HG02610 (cell line): ENCODE measurements around the gene CPTP.
A peak's percentile ranks its signal among the peaks of the same experiment; 100 is the strongest.

ENCODE experiments used
- ATAC-seq: cut with Tn5 transposase; IDR thresholded peaks from one replicate; pipeline ENCODE4 v1.9.1; 2021; ENCODE audit warnings: mild to moderate bottlenecking, moderate library complexity; ENCODE audit not compliant: unreplicated experiment

The CPTP gene

GRCh38 chr1:1324524-1325287, at the start of gene CPTP, which contains the start of gene INTS11:
TSS of gene CPTP (plus strand) at chr1:1324802. CDS start at chr1:1326911, 2,109 bp downstream.
TSS of gene INTS11 (minus strand) at chr1:1324660. CDS start at chr1:1324608, 52 bp downstream.
- peak; percentile 69 for ATAC-seq

GRCh38 chr1:1274931-1275431, 49.6 kb upstream of the CPTP start:
- no peak for ATAC-seq

- no peak for ATAC-seq
Measured at GRCh38 chr1:1275836-1276235, 48.8 kb upstream of the CPTP start.

- no peak for ATAC-seq
Measured at GRCh38 chr1:1278620-1279019, 46.0 kb upstream of the CPTP start.

GRCh38 chr1:1279028-1279427, 45.6 kb upstream of the CPTP start:
- ATAC-seq, result no peak

- no peak for ATAC-seq
Measured at GRCh38 chr1:1280782-1281481, 43.7 kb upstream of the CPTP start.

- no peak for ATAC-seq
Measured at GRCh38 chr1:1281533-1282321, 42.9 kb upstream of the CPTP start.

- ATAC-seq, result no peak
Measured at GRCh38 chr1:1282998-1283397, 41.6 kb upstream of the CPTP start.

GRCh38 chr1:1283821-1284220, 40.8 kb upstream of the CPTP start:
- ATAC-seq, result no peak

- no peak for ATAC-seq
Measured at GRCh38 chr1:1284221-1285101, 40.1 kb upstream of the CPTP start.

GRCh38 chr1:1285102-1285571, 39.5 kb upstream of the CPTP start:
- no peak for ATAC-seq

GRCh38 chr1:1285611-1286311, 38.8 kb upstream of the CPTP start:
- ATAC-seq, result no peak

GRCh38 chr1:1286313-1287261, 38.0 kb upstream of the CPTP start:
- no peak for ATAC-seq

GRCh38 chr1:1287288-1288110, 37.1 kb upstream of the CPTP start:
- no peak for ATAC-seq

GRCh38 chr1:1290238-1290731, 34.3 kb upstream of the CPTP start:
- no peak for ATAC-seq

GRCh38 chr1:1291023-1291528, 33.5 kb upstream of the CPTP start:
- no peak for ATAC-seq
